ENCODE measurements around the gene WDR47. TPM values are rescaled to one million over a fixed set of nuclear protein-coding genes. Genes with fewer than 3 reads are reported as not detected.
"Not testable (repeated sequence)": the region's sequence is repeated elsewhere in the genome, so short reads cannot be mapped to it uniquely, and the experiment has no call there.

The WDR47 gene
- total RNA-seq, 1 donor from 2014 or later, result 25.2 TPM

DNA sequence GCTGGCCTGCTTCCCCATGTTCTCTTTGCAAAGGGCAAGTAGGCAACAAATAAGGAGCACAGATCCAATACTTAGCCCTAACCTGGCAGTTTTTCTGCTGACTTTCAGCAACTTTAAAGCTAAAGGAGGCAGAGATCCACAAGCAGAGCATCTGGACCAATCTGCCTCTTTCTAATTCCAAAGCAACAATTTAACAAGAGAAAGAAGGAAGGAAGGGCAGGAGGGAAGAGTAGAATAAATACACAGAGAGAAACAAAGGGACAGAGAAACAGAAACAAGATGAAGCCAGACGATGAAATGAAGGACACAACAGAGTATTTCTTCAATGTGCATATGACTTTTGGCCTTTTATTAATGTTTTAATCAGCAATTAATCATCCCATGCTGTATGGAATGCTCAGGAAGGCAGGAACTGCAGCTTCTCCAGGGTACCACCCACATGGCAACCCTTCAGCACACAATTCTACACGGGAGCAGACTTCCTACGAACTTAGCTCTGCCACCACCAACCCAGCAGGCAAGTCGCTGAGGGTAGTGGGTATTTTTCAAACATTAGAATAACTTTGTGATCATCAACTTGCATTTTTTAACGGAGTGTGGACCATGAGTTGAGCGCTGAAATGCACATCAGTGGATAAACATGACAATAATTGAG is 93.9 kb downstream of the WDR47 start:
- Mint-ChIP-seq H3K27me3 (ENCODE audit: unreplicated experiment) (no peaks in the 10 kb centered on the region), H3K9me3 (ENCODE audit: unreplicated experiment) (no peaks in the 10 kb centered on the region), H3K36me3 (ENCODE audit: unreplicated experiment) (peaks cover 23% of the 10 kb centered on the region), H3K4me3 (ENCODE audit: unreplicated experiment) (peak overlapping the region; percentile 39), H3K4me1 (ENCODE audit: unreplicated experiment) (peaks cover 16% of the 10 kb centered on the region), H3K27ac (ENCODE audit: unreplicated experiment) (peak overlapping the region; percentile 43)
- no peak for DNase-seq (ENCODE audit: extremely low spot score, unreplicated experiment)
- TF ChIP-seq, protein P1, sequence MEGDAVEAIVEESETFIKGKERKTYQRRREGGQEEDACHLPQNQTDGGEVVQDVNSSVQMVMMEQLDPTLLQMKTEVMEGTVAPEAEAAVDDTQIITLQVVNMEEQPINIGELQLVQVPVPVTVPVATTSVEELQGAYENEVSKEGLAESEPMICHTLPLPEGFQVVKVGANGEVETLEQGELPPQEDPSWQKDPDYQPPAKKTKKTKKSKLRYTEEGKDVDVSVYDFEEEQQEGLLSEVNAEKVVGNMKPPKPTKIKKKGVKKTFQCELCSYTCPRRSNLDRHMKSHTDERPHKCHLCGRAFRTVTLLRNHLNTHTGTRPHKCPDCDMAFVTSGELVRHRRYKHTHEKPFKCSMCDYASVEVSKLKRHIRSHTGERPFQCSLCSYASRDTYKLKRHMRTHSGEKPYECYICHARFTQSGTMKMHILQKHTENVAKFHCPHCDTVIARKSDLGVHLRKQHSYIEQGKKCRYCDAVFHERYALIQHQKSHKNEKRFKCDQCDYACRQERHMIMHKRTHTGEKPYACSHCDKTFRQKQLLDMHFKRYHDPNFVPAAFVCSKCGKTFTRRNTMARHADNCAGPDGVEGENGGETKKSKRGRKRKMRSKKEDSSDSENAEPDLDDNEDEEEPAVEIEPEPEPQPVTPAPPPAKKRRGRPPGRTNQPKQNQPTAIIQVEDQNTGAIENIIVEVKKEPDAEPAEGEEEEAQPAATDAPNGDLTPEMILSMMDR (IDR thresholded peaks at IDR 0.05), result no peak

GRCh38 chr1:108936170-108936569 is 105.7 kb downstream of the WDR47 start:
- H3K36me3 Mint-ChIP-seq (ENCODE audit: unreplicated experiment), result peaks cover 41% of the 10 kb centered on the region
- H3K4me1 Mint-ChIP-seq (ENCODE audit: unreplicated experiment), result no peaks in the 10 kb centered on the region
- TF ChIP-seq, protein P1 (IDR thresholded peaks at IDR 0.05), result no peak
- no peak overlapping the region for H3K27ac Mint-ChIP-seq (ENCODE audit: unreplicated experiment)
- DNase-seq (ENCODE audit: extremely low spot score, unreplicated experiment), result no peak
- H3K4me3 Mint-ChIP-seq (ENCODE audit: unreplicated experiment), result no peak overlapping the region
- no peaks in the 10 kb centered on the region for H3K27me3 Mint-ChIP-seq (ENCODE audit: unreplicated experiment)
- H3K9me3 Mint-ChIP-seq (ENCODE audit: unreplicated experiment), result no peaks in the 10 kb centered on the region

- Mint-ChIP-seq H3K36me3 (ENCODE audit: unreplicated experiment) (peaks cover 47% of the 10 kb centered on the region), H3K4me3 (ENCODE audit: unreplicated experiment) (no peak overlapping the region), H3K27ac (ENCODE audit: unreplicated experiment) (no peak overlapping the region), H3K4me1 (ENCODE audit: unreplicated experiment) (no peaks in the 10 kb centered on the region), H3K27me3 (ENCODE audit: unreplicated experiment) (no peaks in the 10 kb centered on the region), H3K9me3 (ENCODE audit: unreplicated experiment) (no peaks in the 10 kb centered on the region)
- DNase-seq (ENCODE audit: extremely low spot score, unreplicated experiment), result no peak
- TF ChIP-seq, protein P1 (IDR thresholded peaks at IDR 0.05), result no peak
Measured at GRCh38 chr1:108933944-108934343, 108.0 kb downstream of the WDR47 start.

DNA sequence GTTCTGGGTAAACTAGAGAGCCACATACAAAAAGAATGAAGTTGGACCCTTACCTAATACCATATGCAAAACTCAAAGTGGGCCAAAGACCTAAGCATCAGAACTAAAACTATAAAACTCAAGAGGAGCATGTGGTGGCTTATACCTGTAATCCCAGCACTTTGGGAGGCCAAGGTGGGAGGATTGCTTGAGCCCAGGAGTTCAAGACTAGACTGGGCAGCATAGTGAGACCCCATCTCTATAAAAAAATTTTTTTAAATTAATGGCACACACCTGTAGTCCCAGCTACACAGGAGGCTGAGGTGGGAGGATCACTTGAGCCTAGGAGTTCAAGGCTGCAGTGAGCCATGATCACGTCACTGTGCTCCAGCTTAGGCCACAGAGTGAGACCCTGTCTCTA is 114.3 kb downstream of the WDR47 start:
- not testable (repeated sequence) for H3K27ac Mint-ChIP-seq (ENCODE audit: unreplicated experiment); H3K4me3 Mint-ChIP-seq (ENCODE audit: unreplicated experiment); H3K9me3 Mint-ChIP-seq (ENCODE audit: unreplicated experiment)

DNA sequence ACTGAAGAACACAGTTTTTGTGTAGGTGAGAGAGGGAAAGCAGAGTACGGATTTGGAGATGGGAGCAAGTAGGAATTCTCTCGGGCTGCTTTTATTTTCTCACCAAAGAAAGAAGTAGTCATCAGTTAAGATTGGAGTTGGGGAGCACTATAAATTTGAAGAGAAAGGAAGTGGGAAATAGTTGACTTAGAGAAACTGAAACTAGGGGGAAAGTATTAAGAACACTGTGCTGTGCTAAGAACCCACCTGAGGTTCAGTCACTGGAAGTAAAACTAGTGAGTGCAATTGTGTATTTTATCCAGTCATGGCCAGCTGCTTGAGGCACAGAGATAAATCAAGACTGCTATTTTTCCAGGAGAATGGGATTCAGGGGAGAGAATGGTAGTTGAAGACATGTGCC is 116.0 kb downstream of the WDR47 start:
- TF ChIP-seq, protein P1 (IDR thresholded peaks at IDR 0.05), result no peak
- Mint-ChIP-seq H3K27me3 (ENCODE audit: unreplicated experiment) (no peaks in the 10 kb centered on the region), H3K9me3 (ENCODE audit: unreplicated experiment) (no peaks in the 10 kb centered on the region), H3K36me3 (ENCODE audit: unreplicated experiment) (peaks cover 20% of the 10 kb centered on the region), H3K27ac (ENCODE audit: unreplicated experiment) (no peak overlapping the region), H3K4me3 (ENCODE audit: unreplicated experiment) (no peak overlapping the region), H3K4me1 (ENCODE audit: unreplicated experiment) (no peaks in the 10 kb centered on the region)
- no peak for DNase-seq (ENCODE audit: extremely low spot score, unreplicated experiment)

More for the DNA sequence above, 114.3 kb downstream of the WDR47 start:
- H3K27me3 Mint-ChIP-seq (ENCODE audit: unreplicated experiment); DNase-seq (ENCODE audit: extremely low spot score, unreplicated experiment); H3K4me1 Mint-ChIP-seq (ENCODE audit: unreplicated experiment): not testable (repeated sequence)
- peaks cover 22% of the 10 kb centered on the region for H3K36me3 Mint-ChIP-seq (ENCODE audit: unreplicated experiment)

Other genes with a start within 250 kb of the WDR47 start
- gene AKNAD1, start 185.0 kb downstream of the WDR47 start, total RNA-seq, result 0.70 and 1.1 TPM in 2 replicates
- 37.1 and 40.9 TPM in 2 replicates for gene GPSM2, start 165.1 kb downstream of the WDR47 start, total RNA-seq
- 48.4 and 51.1 TPM in 2 replicates for gene CLCC1, start 78.6 kb downstream of the WDR47 start, total RNA-seq
- gene TAF13, start 33.9 kb upstream of the WDR47 start, total RNA-seq, result 39.8 and 42.3 TPM in 2 replicates
- gene TMEM167B, start 48.7 kb upstream of the WDR47 start, total RNA-seq, result 35.8 and 41.7 TPM in 2 replicates
- 0.31 and 0.83 TPM in 2 replicates for gene ELAPOR1, start 72.0 kb upstream of the WDR47 start, total RNA-seq
- gene SARS1, start 171.8 kb upstream of the WDR47 start, total RNA-seq, result 364 and 396 TPM in 2 replicates
- gene CELSR2, start 207.4 kb upstream of the WDR47 start, total RNA-seq, result 10.3 and 10.5 TPM in 2 replicates
- gene PSRC1, start 241.0 kb upstream of the WDR47 start, total RNA-seq, result 7.7 and 9.3 TPM in 2 replicates

All from osteocyte (in vitro differentiated cells).